SH-SY5Y (cell line): ENCODE results near the gene SND1.

Experiments
- GATA2 ChIP-seq: IDR thresholded peaks from 2 replicates; pipeline ENCODE4 v1.6.1; 2011; ENCODE audit warnings: mild to moderate bottlenecking, low read depth, low read length
- GATA3 ChIP-seq: IDR thresholded peaks from 2 replicates; pipeline ENCODE4 v1.6.1; 2011; ENCODE audit warnings: low read depth, mild to moderate bottlenecking, low read length, moderate library complexity

DNA sequence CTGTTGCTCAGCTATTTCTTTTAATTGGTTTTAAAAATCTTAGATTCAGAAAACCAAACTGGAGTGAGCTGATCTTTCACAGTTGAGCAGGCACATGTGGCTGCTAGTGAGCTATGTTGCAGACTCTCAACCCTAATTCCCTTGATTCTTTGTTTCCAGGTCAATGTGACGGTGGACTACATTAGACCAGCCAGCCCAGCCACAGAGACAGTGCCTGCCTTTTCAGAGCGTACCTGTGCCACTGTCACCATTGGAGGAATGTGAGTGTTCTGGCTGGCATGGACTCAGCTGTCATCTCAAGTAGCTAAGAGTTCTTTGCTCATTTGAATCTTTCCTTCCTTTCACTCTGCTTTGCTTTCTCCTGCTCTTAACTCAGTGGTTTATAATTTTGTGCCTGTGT lies 192.2 kb downstream of the SND1 start:
- TF ChIP-seq GATA2 = no peak
- no peak for TF ChIP-seq GATA3
